ENCODE results near the gene MON1A.

Gene MON1A

DNA sequence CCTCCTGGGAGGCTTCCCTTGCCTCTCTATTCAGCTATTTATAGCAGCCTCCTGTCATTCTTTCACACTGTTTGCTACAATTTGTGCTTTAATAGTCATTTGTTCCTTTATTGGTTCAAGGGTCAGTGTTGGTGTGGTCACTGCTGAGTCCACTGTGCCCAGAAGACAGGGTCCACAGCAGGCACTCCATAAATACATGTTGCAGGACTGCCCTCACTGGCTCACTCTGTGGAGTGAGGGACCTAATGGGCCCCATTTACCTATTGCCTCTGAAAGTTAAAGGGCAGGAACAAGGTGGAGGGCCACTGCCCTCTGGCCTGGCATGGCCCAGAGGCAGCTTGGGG, 42.7 kb downstream of the MON1A start:
- DNase-seq: no peak

DNA sequence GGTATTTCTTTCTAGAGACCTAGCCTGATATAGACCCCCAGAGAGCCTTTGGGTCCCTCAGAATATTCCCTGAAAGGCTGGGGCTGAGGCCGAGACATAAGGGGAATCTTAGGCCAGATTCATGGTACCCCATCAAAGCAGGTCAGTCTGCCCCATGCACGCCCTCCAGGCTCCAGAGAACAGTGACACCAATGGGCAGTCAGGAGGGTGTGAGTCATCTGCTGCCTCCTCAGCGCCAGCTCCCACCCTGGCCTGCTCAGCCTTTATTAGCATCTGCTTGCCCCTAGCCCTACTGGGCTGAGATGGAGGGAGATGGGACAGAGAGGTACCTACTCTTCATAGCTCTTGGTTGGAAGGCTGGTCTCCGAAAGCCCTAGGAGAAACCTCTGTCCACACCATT, 45.6 kb downstream of the MON1A start:
- DNase-seq: no peak

DNA sequence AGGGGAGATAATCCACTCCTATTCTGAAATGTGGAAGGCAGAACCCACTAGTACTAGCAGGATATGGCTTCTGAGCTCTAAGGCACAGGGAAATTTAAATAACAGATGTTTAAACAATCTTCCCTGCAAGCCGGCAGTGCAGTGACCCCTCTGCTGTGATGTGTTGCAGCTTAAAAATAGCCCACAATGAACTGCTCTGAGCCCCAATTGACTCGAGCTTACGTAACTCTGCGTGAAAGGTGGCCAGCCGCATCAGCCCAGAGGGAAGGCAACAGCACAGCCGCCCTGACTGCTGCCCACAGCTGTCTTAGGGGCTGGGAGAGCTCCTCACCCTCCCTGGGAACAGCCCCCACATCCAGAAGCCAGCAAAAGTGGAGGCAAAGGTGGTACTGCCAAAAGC, 47.4 kb downstream of the MON1A start:
- DNase-seq: no peak

DNA sequence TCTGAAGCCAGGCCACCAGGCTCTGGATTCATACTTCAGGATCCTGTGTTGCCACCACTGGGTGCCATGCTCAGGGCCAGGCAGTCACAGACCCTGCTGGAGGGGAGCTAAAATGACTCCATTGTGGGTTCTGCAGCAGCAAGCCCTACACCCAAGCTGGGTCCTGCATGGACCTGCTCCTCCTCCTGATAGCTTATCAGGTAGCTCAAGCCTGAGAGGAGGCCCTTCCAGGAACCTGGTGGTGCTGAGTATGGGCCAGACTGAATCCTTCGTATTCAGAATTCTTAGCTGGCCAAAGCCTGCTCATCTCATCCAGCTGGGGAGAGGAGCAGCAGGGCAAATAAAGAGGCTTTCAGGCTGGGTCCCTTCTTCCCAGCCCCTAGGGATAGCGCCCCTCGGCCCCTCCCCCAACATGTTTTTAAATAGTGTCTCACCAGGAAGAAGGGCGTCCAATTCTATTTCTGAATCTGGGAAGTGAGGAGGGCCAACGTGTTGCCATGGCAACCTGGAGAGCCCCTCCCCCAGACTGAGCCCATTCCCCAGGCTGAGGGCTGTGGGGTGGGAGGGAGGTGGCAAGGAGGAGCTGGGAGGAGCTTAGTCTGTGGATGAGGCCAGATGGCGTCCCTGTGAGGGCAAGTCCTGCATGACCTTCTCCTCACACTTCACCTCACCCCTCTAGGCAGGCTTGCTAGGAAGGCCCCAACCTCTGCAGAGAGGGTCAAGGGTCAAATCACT, 48.9 kb downstream of the MON1A start:
- no peak for DNase-seq

DNA sequence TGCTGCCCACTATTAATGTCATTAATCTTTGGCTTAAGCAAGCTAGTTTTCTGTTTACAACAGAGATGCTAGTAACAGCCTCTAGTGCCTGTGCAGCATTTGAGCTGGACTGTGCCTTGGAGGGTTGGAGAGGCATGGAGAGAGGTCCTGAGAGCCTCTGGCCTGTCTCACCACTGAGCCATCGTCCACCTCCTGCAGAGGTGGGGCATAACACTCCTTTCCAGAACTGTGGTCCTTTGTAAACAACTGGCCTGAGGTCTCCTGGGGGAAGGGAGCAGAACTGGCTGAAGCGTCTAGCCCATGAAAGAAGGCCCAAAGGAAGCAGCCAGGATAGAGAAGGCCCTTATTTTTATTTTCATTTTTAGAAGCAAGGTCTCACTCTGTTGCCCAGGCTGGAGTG, 49.9 kb downstream of the MON1A start:
- DNase-seq: no peak

DNA sequence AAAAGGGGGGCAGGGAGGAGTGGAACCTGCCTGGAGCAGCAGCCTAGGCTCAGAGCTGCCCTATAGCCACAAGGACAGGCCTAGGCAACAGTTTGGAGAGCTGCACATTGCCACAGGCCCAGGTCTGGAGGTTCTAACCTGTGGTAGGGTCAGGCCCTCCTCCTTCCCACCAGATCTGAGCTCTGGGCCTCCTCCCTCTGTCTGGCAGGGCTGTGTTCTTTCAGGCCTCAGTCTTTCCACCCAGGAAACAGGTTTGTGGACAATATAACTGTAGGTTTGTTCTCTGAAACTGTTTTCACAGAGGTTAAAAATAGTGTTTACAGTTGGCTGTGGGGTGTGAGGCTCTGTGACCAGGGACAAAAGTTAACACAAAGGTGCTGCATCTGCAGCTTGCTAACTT, 50.9 kb downstream of the MON1A start:
- DNase-seq: no peak

DNA sequence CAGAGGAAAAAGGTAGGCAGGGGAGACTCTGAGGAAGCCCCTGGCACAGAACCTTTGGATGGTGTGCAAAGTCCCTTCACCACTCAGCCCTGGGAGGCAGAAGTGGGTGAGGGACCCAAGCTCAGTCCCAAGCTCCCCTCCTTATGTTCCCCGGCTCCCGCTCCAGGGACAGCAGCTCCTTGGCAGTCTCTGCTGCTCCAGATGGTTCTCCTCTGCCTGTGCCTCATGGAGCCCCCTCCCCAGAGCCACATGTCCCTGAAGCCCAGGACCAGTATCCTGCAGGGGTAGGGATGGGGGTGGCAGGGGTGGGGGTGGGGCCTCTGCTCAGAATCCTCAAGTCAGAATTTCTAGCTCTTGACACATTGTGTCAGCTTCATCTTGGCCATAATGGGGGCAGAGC, 51.9 kb downstream of the MON1A start:
- DNase-seq: no peak

DNA sequence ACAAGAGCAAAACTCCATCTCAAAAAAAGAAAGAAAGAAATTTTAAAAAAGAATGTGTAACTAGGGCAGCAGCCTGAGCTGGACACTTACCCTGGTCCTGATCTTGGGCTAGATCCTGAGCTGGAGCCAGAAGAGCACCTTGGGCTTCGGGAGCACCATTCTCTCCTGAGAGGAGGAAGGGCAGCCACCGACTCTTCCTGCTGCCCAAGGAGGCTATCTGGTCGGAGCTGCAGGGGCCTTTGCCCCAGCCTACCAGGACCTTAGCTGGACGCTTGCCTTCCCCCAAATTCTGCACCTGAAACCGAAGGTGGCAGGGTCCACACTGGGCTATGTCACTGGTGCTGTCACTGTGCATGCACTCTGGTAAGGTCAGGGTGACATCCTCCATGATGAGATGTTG, 53.0 kb downstream of the MON1A start:
- no peak for DNase-seq

DNA sequence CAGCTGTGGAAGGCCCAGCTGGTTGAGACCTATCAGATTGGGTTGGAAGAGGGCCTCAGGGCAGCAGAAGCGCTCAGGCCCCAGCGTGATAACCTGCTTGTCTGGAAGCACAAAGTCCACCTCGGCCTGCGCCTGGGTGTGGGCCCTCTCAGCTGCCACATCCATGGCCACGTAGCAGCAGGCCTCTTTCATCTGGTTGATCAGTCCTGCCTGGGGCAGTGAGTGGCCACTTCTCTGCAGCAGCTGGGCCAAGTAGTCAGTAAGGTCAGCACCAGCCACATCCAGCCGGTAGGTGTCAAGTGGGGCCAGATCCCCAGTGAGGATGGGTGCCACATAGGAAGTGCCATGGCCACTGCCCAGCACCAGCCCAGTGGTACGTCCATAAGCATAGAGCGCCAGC, 56.0 kb downstream of the MON1A start:
- DNase-seq: no peak

DNA sequence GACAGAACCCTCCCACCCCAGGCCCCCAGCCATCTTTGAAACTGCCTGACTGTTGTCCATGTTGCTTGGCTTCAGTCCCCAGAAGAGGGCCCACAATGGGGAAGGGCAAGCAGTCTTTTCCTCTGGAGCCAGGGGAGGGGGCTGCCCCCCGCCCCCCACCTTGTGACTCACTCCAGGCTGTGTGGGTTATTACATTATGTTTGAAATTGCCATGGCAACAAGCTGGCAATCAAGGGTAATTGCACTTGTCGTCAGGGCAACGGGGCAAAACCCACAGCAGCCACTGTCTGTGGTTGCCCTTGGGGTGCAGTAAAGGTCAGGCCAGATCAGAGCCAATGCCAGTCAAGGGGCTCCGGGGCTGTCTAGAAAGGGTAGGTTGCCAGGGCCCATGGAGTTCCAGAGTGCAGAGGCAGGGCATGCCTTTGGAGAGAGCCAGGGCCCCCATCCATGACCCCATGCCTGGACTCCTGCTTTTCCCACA, 56.8 kb downstream of the MON1A start:
- peak; percentile 69 for DNase-seq

DNA sequence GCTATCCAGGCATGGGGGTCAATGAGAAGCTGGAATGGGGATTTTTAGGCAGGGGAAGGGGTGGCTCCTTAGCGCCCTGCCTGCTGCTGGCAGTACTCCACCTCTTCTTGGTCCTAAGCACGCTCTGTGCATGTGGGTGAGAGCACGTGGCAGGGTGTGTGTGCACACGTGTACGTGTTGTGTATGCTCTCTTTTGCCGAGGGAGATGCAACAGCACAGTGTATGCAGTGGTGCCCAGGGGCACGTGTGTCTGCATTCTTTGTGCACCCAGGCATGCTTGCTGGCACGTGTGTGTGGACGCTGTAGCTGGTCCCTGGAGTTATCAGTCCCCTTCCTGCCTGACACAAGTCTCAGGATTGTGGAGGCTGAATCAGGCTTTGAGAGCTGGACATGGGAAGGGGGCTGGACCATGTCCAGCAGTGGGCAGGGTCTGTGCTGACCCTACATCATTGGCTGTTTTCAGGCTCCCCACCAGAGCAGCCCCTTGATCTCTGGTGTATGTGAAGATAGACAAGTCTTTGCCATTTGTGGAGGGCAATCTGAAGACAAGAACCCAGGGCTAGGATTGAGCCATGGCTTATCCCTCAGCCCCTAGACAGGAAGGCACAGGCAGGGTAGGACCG, 58.0 kb downstream of the MON1A start:
- no peak for DNase-seq

DNA sequence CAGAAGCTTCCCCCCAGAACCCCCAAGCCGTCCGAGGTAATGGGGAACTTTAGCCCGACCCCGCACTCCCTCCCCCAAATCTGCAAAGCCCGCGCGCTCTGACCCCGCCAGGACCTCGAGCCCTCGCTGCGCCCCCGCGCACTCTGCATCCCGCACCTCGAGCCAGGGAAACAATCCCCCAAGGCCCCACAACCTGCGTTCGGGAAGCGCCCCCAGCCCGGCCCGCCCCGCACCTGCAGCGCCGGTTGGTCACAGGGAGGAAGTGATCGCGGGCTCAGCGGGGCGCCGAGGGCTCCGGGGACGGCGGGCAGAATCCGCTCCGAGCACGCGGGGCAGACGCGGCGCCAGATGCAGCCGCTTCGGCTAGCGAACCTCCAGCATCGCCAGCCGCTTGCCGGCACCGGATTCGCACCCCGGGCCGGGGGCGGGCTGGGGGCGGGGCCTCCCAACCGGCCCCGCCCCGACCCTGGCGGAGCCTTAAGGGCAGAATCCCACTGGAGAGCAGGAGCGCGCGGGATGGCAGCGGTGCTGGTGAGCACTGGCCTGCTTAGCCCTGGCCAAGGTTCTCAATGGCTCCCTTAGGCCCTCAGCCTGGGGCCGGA, 60.0 kb downstream of the MON1A start, which contains the start of gene CAMKV:
CAMKV (minus strand) TSS at position 382 of the 602 bp plus-strand sequence. CDS start 7,518 bp downstream, outside the sequence.
- peak; percentile 69 for DNase-seq

DNA sequence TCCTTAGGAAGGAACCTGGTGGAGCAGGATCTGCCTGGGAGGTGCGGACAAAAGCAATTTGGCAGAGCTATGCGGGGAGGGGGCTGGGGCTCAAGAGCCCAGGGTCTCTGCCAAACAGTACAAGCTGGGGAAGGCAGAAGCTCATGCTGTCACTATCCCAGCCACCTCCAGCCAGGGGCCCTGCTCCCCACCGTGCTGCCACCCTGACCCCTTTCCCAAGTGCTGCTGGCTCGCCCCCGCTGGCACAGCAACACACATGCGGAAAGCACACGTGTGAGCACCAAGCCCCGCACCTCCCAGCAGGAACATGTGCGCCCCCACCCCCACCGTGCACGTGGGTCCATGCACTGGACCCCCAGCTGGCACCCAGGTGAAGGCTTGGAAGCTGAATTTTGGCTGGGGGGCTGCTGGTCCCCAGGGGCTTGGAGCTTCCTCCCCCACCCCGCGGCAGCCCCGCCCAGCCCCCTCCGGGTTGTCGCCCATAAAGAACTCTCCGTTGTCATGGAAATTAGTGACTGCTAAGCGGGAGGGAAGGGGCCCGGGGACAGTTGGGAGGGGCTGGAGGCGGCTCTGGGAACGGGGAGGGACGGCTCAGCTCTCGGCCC, 60.6 kb downstream of the MON1A start:
- no peak for DNase-seq

DNA sequence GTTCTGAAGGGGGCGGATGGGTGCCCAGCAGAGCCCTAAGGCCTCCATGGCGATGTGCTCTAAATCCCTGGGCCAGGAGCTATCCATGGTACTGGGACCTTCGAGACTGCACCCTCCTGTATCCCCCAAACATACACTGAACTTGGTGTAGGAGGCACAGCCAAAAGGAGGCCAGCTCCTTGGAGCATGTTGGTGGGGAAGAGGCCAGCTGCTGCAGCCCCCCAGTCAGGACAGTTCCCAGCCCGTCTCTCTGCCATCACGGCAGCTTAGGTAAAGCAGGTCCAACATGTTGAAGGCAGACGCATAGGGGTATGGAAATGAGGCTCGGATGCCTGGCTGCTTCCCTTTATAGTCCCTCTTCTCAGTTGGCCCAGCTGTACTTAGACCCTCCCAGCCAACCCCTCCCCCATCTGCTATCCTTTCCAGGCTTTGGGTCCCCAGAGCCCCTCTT, 61.7 kb downstream of the MON1A start:
- DNase-seq: no peak

DNA sequence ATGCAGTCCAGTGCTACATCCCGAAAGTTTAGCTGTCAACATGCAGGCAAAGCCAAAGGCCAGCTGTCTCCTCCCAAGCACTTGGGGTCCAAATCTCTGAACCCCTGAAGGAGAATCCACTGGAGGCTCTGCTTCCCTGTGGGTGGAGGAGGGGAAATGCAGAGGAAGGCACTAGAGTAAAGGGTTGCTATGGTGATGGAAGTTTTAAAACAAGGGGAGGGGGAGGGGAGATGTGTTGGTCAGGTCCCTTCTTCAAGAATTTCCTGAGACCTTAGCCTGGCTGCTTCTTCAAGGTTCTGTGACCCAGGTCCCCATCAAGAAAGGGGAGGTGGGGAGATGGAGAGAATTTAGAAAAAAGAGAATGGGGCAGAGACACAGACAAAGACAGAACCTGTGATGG, 62.2 kb downstream of the MON1A start:
- DNase-seq: no peak

DNA sequence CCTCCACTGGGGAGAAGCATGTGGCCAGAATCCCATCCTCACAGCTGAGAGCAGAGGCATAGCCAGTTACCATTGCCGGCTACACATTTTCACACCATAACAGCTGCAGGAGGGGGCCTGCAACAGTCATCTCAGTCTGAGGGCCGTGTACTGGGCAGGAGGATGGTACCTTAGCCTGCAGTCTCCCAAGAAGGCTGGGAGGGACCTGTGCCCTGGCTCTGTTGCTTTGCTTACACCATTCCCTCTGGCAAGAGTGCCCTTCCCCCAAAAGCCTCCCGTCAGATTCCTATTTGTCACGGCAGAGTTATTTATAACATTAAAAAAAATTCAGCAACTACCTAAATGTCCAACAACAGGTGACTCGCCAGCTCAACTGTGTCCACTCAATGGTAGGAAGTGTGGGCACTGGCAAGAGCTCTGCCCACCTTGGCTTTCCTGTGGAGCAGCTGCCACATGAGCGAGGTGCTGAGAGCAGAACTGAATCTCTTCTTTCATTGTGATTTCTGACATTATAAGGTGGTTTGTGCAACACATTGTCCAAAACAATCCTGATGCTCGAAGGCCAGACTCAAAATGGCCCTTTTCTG, 64.3 kb downstream of the MON1A start:
- DNase-seq: no peak

DNA sequence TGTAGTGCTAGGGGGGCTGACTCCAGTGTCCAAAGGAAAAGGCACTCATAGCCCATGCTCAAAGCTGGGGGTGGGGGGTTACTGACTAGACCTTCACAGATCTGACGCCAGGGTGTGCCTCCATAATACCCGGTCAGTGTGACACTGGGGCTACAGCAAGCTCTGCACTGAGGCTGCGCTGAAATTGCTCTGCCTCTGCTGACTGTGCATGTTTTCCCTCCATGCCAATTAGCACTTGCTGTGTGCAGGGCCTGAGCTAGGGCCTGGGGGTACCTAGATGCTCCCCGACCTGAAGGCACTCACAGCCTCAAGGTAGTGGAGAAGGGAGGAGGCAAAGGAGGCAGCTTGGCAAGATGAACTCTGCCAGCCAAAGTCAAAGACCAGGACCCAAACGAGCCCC, 65.1 kb downstream of the MON1A start:
- DNase-seq: no peak

DNA sequence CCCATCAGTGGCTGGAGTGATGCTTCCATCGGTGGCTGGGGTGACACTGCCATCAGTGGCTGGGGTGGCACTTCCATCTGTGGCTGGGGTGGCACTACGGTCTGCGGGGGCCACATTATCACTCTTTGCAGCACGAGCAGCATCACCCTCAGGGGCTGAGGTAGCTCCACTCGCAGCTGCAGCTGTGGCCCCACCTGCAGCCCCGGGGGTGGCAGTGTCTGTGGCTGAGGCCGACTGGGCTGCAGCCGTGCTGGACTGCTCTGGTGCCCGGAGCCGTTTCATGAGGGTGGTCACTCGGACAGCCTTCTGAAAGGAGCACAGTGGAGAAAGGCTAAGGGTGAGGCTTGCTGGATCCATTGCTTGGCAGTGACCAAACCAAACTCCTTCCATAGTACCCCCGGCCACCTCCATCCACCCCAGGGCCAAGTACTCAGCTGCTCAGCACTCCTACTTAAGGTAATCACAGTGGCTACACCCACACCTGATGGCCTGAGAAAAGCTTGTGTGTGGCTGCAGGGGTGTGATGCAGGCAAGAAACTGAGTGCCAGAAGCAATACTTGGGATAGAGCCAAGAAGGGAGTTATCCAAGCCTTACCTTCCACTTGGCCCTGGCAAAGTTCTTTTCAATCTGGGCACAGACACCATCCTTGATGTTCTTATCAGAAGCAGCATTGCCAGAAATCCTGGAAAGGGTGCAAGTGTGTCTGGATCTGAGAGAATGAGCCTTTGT, 69.9 kb downstream of the MON1A start:
- no peak for DNase-seq

Data from activated effector memory CD4-positive, alpha-beta T cell treated with anti-CD3 and anti-CD28 coated beads, Interleukin-2, amount 50 U/mL, for 16 hours (primary cell).